Measurements from ENCODE around the gene MMP27.

Gene MMP27

GRCh38 chr11:102717280-102717679, 11.7 kb upstream of the MMP27 start:
- Mint-ChIP-seq H3K9me3 (ENCODE audit: low read depth) (no peaks in the 10 kb centered on the region), H3K27me3 (peaks cover 5% of the 10 kb centered on the region), H3K4me1 (ENCODE audit: low read depth) (no peaks in the 10 kb centered on the region), H3K27ac (no peak overlapping the region), H3K4me3 (no peak overlapping the region), H3K36me3 (no peaks in the 10 kb centered on the region)

- Mint-ChIP-seq H3K9me3 (ENCODE audit: low read depth) (no peaks in the 10 kb centered on the region), H3K27me3 (peaks cover 5% of the 10 kb centered on the region), H3K4me3 (no peak overlapping the region), H3K36me3 (no peaks in the 10 kb centered on the region), H3K27ac (no peak overlapping the region), H3K4me1 (ENCODE audit: low read depth) (no peaks in the 10 kb centered on the region)
Observed at GRCh38 chr11:102716527-102716926, 11.0 kb upstream of the MMP27 start.

- Mint-ChIP-seq H3K27ac (no peak overlapping the region), H3K4me1 (ENCODE audit: low read depth) (no peaks in the 10 kb centered on the region), H3K9me3 (ENCODE audit: low read depth) (no peaks in the 10 kb centered on the region), H3K36me3 (no peaks in the 10 kb centered on the region), H3K4me3 (no peak overlapping the region), H3K27me3 (peaks cover 6% of the 10 kb centered on the region)
Observed at GRCh38 chr11:102712137-102712536, 6.6 kb upstream of the MMP27 start.

GRCh38 chr11:102709201-102709945, 3.8 kb upstream of the MMP27 start:
- Mint-ChIP-seq H3K4me3 (no peak overlapping the region), H3K36me3 (no peaks in the 10 kb centered on the region), H3K4me1 (ENCODE audit: low read depth) (no peaks in the 10 kb centered on the region), H3K9me3 (ENCODE audit: low read depth) (no peaks in the 10 kb centered on the region), H3K27me3 (peaks cover 8% of the 10 kb centered on the region), H3K27ac (no peak overlapping the region)

GRCh38 chr11:102708654-102709053, 3.1 kb upstream of the MMP27 start:
- H3K36me3 Mint-ChIP-seq: no peaks in the 10 kb centered on the region
- peaks cover 8% of the 10 kb centered on the region for H3K27me3 Mint-ChIP-seq
- H3K4me1 Mint-ChIP-seq (ENCODE audit: low read depth): no peaks in the 10 kb centered on the region
- no peak overlapping the region for H3K27ac Mint-ChIP-seq
- H3K9me3 Mint-ChIP-seq (ENCODE audit: low read depth): no peaks in the 10 kb centered on the region
- H3K4me3 Mint-ChIP-seq: no peak overlapping the region

- Mint-ChIP-seq H3K27me3 (peaks cover 4% of the 10 kb centered on the region), H3K36me3 (no peaks in the 10 kb centered on the region), H3K9me3 (ENCODE audit: low read depth) (no peaks in the 10 kb centered on the region), H3K4me1 (ENCODE audit: low read depth) (no peaks in the 10 kb centered on the region), H3K4me3 (no peak overlapping the region), H3K27ac (no peak overlapping the region)
Observed at GRCh38 chr11:102704841-102705240, 728 bp downstream of the MMP27 start.

- Mint-ChIP-seq H3K36me3 (no peaks in the 10 kb centered on the region), H3K4me3 (no peak overlapping the region), H3K27me3 (peaks cover 3% of the 10 kb centered on the region), H3K9me3 (ENCODE audit: low read depth) (no peaks in the 10 kb centered on the region), H3K27ac (no peak overlapping the region), H3K4me1 (ENCODE audit: low read depth) (no peaks in the 10 kb centered on the region)
Observed at GRCh38 chr11:102703826-102704493, 1.6 kb downstream of the MMP27 start.

GRCh38 chr11:102695201-102695600, 10.4 kb downstream of the MMP27 start:
- Mint-ChIP-seq H3K4me3 (no peak overlapping the region), H3K36me3 (no peaks in the 10 kb centered on the region), H3K27ac (no peak overlapping the region), H3K9me3 (ENCODE audit: low read depth) (no peaks in the 10 kb centered on the region), H3K27me3 (peaks cover 11% of the 10 kb centered on the region), H3K4me1 (ENCODE audit: low read depth) (no peaks in the 10 kb centered on the region)

- Mint-ChIP-seq H3K27ac (no peak overlapping the region), H3K27me3 (peaks cover 13% of the 10 kb centered on the region), H3K9me3 (ENCODE audit: low read depth) (no peaks in the 10 kb centered on the region), H3K4me1 (ENCODE audit: low read depth) (no peaks in the 10 kb centered on the region), H3K36me3 (no peaks in the 10 kb centered on the region), H3K4me3 (no peak overlapping the region)
Observed at GRCh38 chr11:102685754-102686153, 19.8 kb downstream of the MMP27 start.

GRCh38 chr11:102685338-102685737, 20.2 kb downstream of the MMP27 start:
- H3K9me3 Mint-ChIP-seq (ENCODE audit: low read depth): no peaks in the 10 kb centered on the region
- no peaks in the 10 kb centered on the region for H3K36me3 Mint-ChIP-seq
- H3K4me1 Mint-ChIP-seq (ENCODE audit: low read depth): no peaks in the 10 kb centered on the region
- H3K27me3 Mint-ChIP-seq: peaks cover 13% of the 10 kb centered on the region
- no peak overlapping the region for H3K4me3 Mint-ChIP-seq
- H3K27ac Mint-ChIP-seq: no peak overlapping the region

GRCh38 chr11:102683277-102683676, 22.3 kb downstream of the MMP27 start:
- Mint-ChIP-seq H3K27ac (no peak overlapping the region), H3K27me3 (peaks cover 13% of the 10 kb centered on the region), H3K36me3 (no peaks in the 10 kb centered on the region), H3K4me3 (no peak overlapping the region), H3K4me1 (ENCODE audit: low read depth) (no peaks in the 10 kb centered on the region), H3K9me3 (ENCODE audit: low read depth) (no peaks in the 10 kb centered on the region)

GRCh38 chr11:102680945-102681344, 24.6 kb downstream of the MMP27 start:
- Mint-ChIP-seq H3K4me1 (ENCODE audit: low read depth) (no peaks in the 10 kb centered on the region), H3K36me3 (no peaks in the 10 kb centered on the region), H3K27ac (no peak overlapping the region), H3K4me3 (no peak overlapping the region), H3K9me3 (ENCODE audit: low read depth) (no peaks in the 10 kb centered on the region), H3K27me3 (peaks cover 15% of the 10 kb centered on the region)

- Mint-ChIP-seq H3K9me3 (ENCODE audit: low read depth) (no peaks in the 10 kb centered on the region), H3K27ac (no peak overlapping the region), H3K4me1 (ENCODE audit: low read depth) (no peaks in the 10 kb centered on the region), H3K36me3 (no peaks in the 10 kb centered on the region), H3K4me3 (no peak overlapping the region), H3K27me3 (peaks cover 9% of the 10 kb centered on the region)
Observed at GRCh38 chr11:102678022-102678421, 27.5 kb downstream of the MMP27 start.

- no peaks in the 10 kb centered on the region for H3K4me1 Mint-ChIP-seq (ENCODE audit: low read depth)
- no peaks in the 10 kb centered on the region for H3K9me3 Mint-ChIP-seq (ENCODE audit: low read depth)
- H3K36me3 Mint-ChIP-seq: no peaks in the 10 kb centered on the region
- no peak overlapping the region for H3K27ac Mint-ChIP-seq
- no peak overlapping the region for H3K4me3 Mint-ChIP-seq
- peaks cover 3% of the 10 kb centered on the region for H3K27me3 Mint-ChIP-seq
Observed at GRCh38 chr11:102676084-102676483, 29.5 kb downstream of the MMP27 start.

GRCh38 chr11:102669664-102670063, 35.9 kb downstream of the MMP27 start:
- Mint-ChIP-seq H3K36me3 (no peaks in the 10 kb centered on the region), H3K9me3 (ENCODE audit: low read depth) (no peaks in the 10 kb centered on the region)

More at GRCh38 chr11:102669664-102670063, 35.9 kb downstream of the MMP27 start:
- Mint-ChIP-seq H3K4me1 (ENCODE audit: low read depth) (no peaks in the 10 kb centered on the region), H3K27me3 (peaks cover 5% of the 10 kb centered on the region), H3K27ac (no peak overlapping the region), H3K4me3 (no peak overlapping the region)
